Astrocyte (in vitro differentiated cells and primary cell): ENCODE measurements around the gene CRLF1.

ENCODE experiments used
- CTCF ChIP-seq: IDR thresholded peaks from 2 replicates; pipeline ENCODE4 v1.5.1; 2011; ENCODE audit warnings: low read depth, mild to moderate bottlenecking, inconsistent platforms, low read length, moderate library complexity; ENCODE audit not compliant: insufficient read depth
- EZH2 ChIP-seq: IDR thresholded peaks from 2 replicates; pipeline ENCODE4 v1.6.1; 2012; ENCODE audit warnings: mild to moderate bottlenecking, low read length, inconsistent platforms; ENCODE audit not compliant: insufficient read depth

GRCh38 chr19:18616023-18616422 is 9.4 kb upstream of the CRLF1 start:
- TF ChIP-seq CTCF = no peak
- no peak for TF ChIP-seq EZH2
